Measurements from ENCODE around the gene KCNH1. TPM values are rescaled to one million over a fixed set of nuclear protein-coding genes. Genes with fewer than 3 reads are reported as not detected.
"Not testable (repeated sequence)": the region's sequence is repeated elsewhere in the genome, so short reads cannot be mapped to it uniquely, and the experiment has no call there.

Gene KCNH1
- total RNA-seq, 1 donor from 2014 or later = not detected

- intact Hi-C loops (cut with micrococcal nuclease) = no loop called here
- no peaks in the 10 kb centered on the region for H3K9me3 Mint-ChIP-seq
- no peaks in the 10 kb centered on the region for H3K4me1 Mint-ChIP-seq
- no peaks in the 10 kb centered on the region for H3K36me3 Mint-ChIP-seq (ENCODE audit: low read depth)
- no peak overlapping the region for H3K4me3 Mint-ChIP-seq
- no peaks in the 10 kb centered on the region for H3K27me3 Mint-ChIP-seq
- no peak overlapping the region for H3K27ac Mint-ChIP-seq
- DNase-seq = no peak
Measured at GRCh38 chr1:210663730-210664573, 470.0 kb downstream of the KCNH1 start.

- Mint-ChIP-seq H3K4me1 (no peaks in the 10 kb centered on the region), H3K27ac (no peak overlapping the region), H3K36me3 (ENCODE audit: low read depth) (no peaks in the 10 kb centered on the region), H3K4me3 (no peak overlapping the region), H3K9me3 (no peaks in the 10 kb centered on the region), H3K27me3 (no peaks in the 10 kb centered on the region)
- no peak for DNase-seq
- intact Hi-C loops (cut with micrococcal nuclease) = no loop called here
Measured at GRCh38 chr1:210662291-210663050, 471.5 kb downstream of the KCNH1 start.

GRCh38 chr1:210661520-210661919 lies 472.4 kb downstream of the KCNH1 start:
- H3K27me3 Mint-ChIP-seq; H3K27ac Mint-ChIP-seq; H3K9me3 Mint-ChIP-seq; H3K4me3 Mint-ChIP-seq; DNase-seq; intact Hi-C loops (cut with micrococcal nuclease); H3K36me3 Mint-ChIP-seq (ENCODE audit: low read depth); H3K4me1 Mint-ChIP-seq: not testable (repeated sequence)

GRCh38 chr1:210657806-210658205 lies 476.1 kb downstream of the KCNH1 start:
- no peaks in the 10 kb centered on the region for H3K27me3 Mint-ChIP-seq
- no peak overlapping the region for H3K27ac Mint-ChIP-seq
- H3K4me1 Mint-ChIP-seq = no peaks in the 10 kb centered on the region
- intact Hi-C loops (cut with micrococcal nuclease) = no loop called here
- DNase-seq = no peak
- no peak overlapping the region for H3K4me3 Mint-ChIP-seq
- no peaks in the 10 kb centered on the region for H3K36me3 Mint-ChIP-seq (ENCODE audit: low read depth)
- H3K9me3 Mint-ChIP-seq = peaks cover 5% of the 10 kb centered on the region

GRCh38 chr1:210655511-210655910 lies 478.4 kb downstream of the KCNH1 start:
- Mint-ChIP-seq H3K4me3 (no peak overlapping the region), H3K36me3 (ENCODE audit: low read depth) (no peaks in the 10 kb centered on the region), H3K4me1 (no peaks in the 10 kb centered on the region), H3K9me3 (peaks cover 5% of the 10 kb centered on the region), H3K27ac (no peak overlapping the region), H3K27me3 (no peaks in the 10 kb centered on the region)
- intact Hi-C loops (cut with micrococcal nuclease) = no loop called here
- DNase-seq = no peak

GRCh38 chr1:210654176-210654981 lies 479.6 kb downstream of the KCNH1 start:
- H3K4me3 Mint-ChIP-seq = no peak overlapping the region
- no peak overlapping the region for H3K27ac Mint-ChIP-seq
- peak; percentile 61 for DNase-seq
- no peaks in the 10 kb centered on the region for H3K36me3 Mint-ChIP-seq (ENCODE audit: low read depth)
- H3K27me3 Mint-ChIP-seq = no peaks in the 10 kb centered on the region
- intact Hi-C loops (cut with micrococcal nuclease) = no loop called here
- H3K9me3 Mint-ChIP-seq = peaks cover 5% of the 10 kb centered on the region
- no peaks in the 10 kb centered on the region for H3K4me1 Mint-ChIP-seq

GRCh38 chr1:210653771-210654170 lies 480.2 kb downstream of the KCNH1 start:
- intact Hi-C loops (cut with micrococcal nuclease) = no loop called here
- H3K36me3 Mint-ChIP-seq (ENCODE audit: low read depth) = no peaks in the 10 kb centered on the region
- H3K27me3 Mint-ChIP-seq = no peaks in the 10 kb centered on the region
- H3K9me3 Mint-ChIP-seq = peaks cover 5% of the 10 kb centered on the region
- H3K27ac Mint-ChIP-seq = no peak overlapping the region
- H3K4me3 Mint-ChIP-seq = no peak overlapping the region
- no peaks in the 10 kb centered on the region for H3K4me1 Mint-ChIP-seq
- no peak for DNase-seq

- intact Hi-C loops (cut with micrococcal nuclease) = no loop called here
- no peak for DNase-seq
- peaks cover 5% of the 10 kb centered on the region for H3K4me1 Mint-ChIP-seq
- H3K36me3 Mint-ChIP-seq (ENCODE audit: low read depth) = no peaks in the 10 kb centered on the region
- no peak overlapping the region for H3K4me3 Mint-ChIP-seq
- H3K9me3 Mint-ChIP-seq = peaks cover 5% of the 10 kb centered on the region
- H3K27me3 Mint-ChIP-seq = no peaks in the 10 kb centered on the region
- no peak overlapping the region for H3K27ac Mint-ChIP-seq
Measured at GRCh38 chr1:210652329-210652954, 481.5 kb downstream of the KCNH1 start.

GRCh38 chr1:210650403-210650802 lies 483.5 kb downstream of the KCNH1 start:
- Mint-ChIP-seq H3K4me1 (peaks cover 7% of the 10 kb centered on the region), H3K4me3 (no peak overlapping the region), H3K36me3 (ENCODE audit: low read depth) (no peaks in the 10 kb centered on the region), H3K27ac (no peak overlapping the region), H3K9me3 (peaks cover 5% of the 10 kb centered on the region), H3K27me3 (no peaks in the 10 kb centered on the region)
- DNase-seq = no peak
- intact Hi-C loops (cut with micrococcal nuclease) = no loop called here

GRCh38 chr1:210648588-210649269 lies 485.2 kb downstream of the KCNH1 start:
- Mint-ChIP-seq H3K4me3 (no peak overlapping the region), H3K27me3 (no peaks in the 10 kb centered on the region), H3K27ac (no peak overlapping the region), H3K4me1 (peaks cover 7% of the 10 kb centered on the region), H3K36me3 (ENCODE audit: low read depth) (no peaks in the 10 kb centered on the region), H3K9me3 (peaks cover 2% of the 10 kb centered on the region)
- intact Hi-C loops (cut with micrococcal nuclease) = no loop called here
- no peak for DNase-seq

GRCh38 chr1:210647406-210648333 lies 486.3 kb downstream of the KCNH1 start:
- no peak overlapping the region for H3K4me3 Mint-ChIP-seq
- no peaks in the 10 kb centered on the region for H3K27me3 Mint-ChIP-seq
- no peak overlapping the region for H3K27ac Mint-ChIP-seq
- peaks cover 7% of the 10 kb centered on the region for H3K4me1 Mint-ChIP-seq
- no peak for DNase-seq
- H3K36me3 Mint-ChIP-seq (ENCODE audit: low read depth) = no peaks in the 10 kb centered on the region
- intact Hi-C loops (cut with micrococcal nuclease) = no loop called here
- H3K9me3 Mint-ChIP-seq = no peaks in the 10 kb centered on the region

GRCh38 chr1:210646258-210646616 lies 487.7 kb downstream of the KCNH1 start:
- no peaks in the 10 kb centered on the region for H3K9me3 Mint-ChIP-seq
- H3K27me3 Mint-ChIP-seq = no peaks in the 10 kb centered on the region
- intact Hi-C loops (cut with micrococcal nuclease) = no loop called here
- H3K4me3 Mint-ChIP-seq = no peak overlapping the region
- DNase-seq = no peak
- H3K27ac Mint-ChIP-seq = no peak overlapping the region
- peaks cover 7% of the 10 kb centered on the region for H3K4me1 Mint-ChIP-seq
- no peaks in the 10 kb centered on the region for H3K36me3 Mint-ChIP-seq (ENCODE audit: low read depth)

All from activated CD4-positive, alpha-beta T cell treated with anti-CD3 and anti-CD28 coated beads, Interleukin-2, amount 10 ng/mL, durations not matched to agents 24 days and 14 days (primary cell).